Brain microvascular endothelial cell (primary cell): ENCODE results near the gene PBX1.

Experiments used
- DNase-seq: peaks from one replicate; pipeline ENCODE4 v3.0.0-alpha.2; 2020
- H3K27ac ChIP-seq: fragments of 250-450 bp; sonication (Bioruptor Pico); 2 replicates; pipeline ENCODE4 v1.5.1; 2020; ENCODE audit warnings: mild to moderate bottlenecking, moderate library complexity
- H3K27me3 ChIP-seq: fragments of 250-450 bp; sonication (Bioruptor Pico); replicated peaks from 2 replicates; pipeline ENCODE4 v1.5.1; 2020; ENCODE audit warnings: mild to moderate bottlenecking
- H3K36me3 ChIP-seq: fragments of 250-450 bp; sonication (Bioruptor Pico); replicated peaks from 2 replicates; pipeline ENCODE4 v1.5.1; 2020; ENCODE audit warnings: mild to moderate bottlenecking
- H3K4me3 ChIP-seq: 2 replicates; pipeline ENCODE4 v1.5.1; 2011; ENCODE audit warnings: low read depth, mild to moderate bottlenecking, control low read depth, low read length, moderate library complexity
- CTCF ChIP-seq: IDR thresholded peaks from 2 replicates; pipeline ENCODE4 v1.5.1; 2011; ENCODE audit warnings: low read depth, mild to moderate bottlenecking, moderate library complexity, low read length, control low read depth, inconsistent platforms; ENCODE audit errors: missing control alignments
- in situ Hi-C: cut with HindIII; loops from 2 replicates; pipeline ENCODE4 v1.10.0; 2017; ENCODE audit warnings: low sequenced_read_pairs, low pct_ligation_motif_present

Gene PBX1

GRCh38 chr1:164759979-164760469 lies 201.0 kb downstream of the PBX1 start:
- TF ChIP-seq CTCF, result no peak
- Histone ChIP-seq H3K4me3 (no peak overlapping the region), H3K27me3 (no peaks in the 10 kb centered on the region), H3K27ac (no peak overlapping the region), H3K36me3 (no peaks in the 10 kb centered on the region)
- in situ Hi-C loops, result no loop called here
- no peak for DNase-seq

GRCh38 chr1:164760569-164760968 lies 201.6 kb downstream of the PBX1 start:
- TF ChIP-seq CTCF, result no peak
- Histone ChIP-seq H3K27me3 (no peaks in the 10 kb centered on the region), H3K4me3 (no peak overlapping the region), H3K36me3 (no peaks in the 10 kb centered on the region), H3K27ac (no peak overlapping the region)
- DNase-seq, result no peak
- in situ Hi-C loops, result no loop called here

GRCh38 chr1:164761009-164761408 lies 202.0 kb downstream of the PBX1 start:
- no peak for DNase-seq
- no peak for TF ChIP-seq CTCF
- no peak overlapping the region for H3K4me3 ChIP-seq
- H3K36me3 ChIP-seq, result no peaks in the 10 kb centered on the region
- H3K27ac ChIP-seq, result no peak overlapping the region
- in situ Hi-C loops, result no loop called here
- no peaks in the 10 kb centered on the region for H3K27me3 ChIP-seq

GRCh38 chr1:164763098-164763497 lies 204.1 kb downstream of the PBX1 start:
- no peak for TF ChIP-seq CTCF
- in situ Hi-C loops, result no loop called here
- H3K36me3 ChIP-seq, result no peaks in the 10 kb centered on the region
- DNase-seq, result no peak
- no peak overlapping the region for H3K4me3 ChIP-seq
- peak overlapping the region; percentile 98 for H3K27ac ChIP-seq
- H3K27me3 ChIP-seq, result no peaks in the 10 kb centered on the region

GRCh38 chr1:164764333-164764732 lies 205.3 kb downstream of the PBX1 start:
- H3K27ac ChIP-seq, result peak overlapping the region; percentile 98
- H3K36me3 ChIP-seq, result no peaks in the 10 kb centered on the region
- no peaks in the 10 kb centered on the region for H3K27me3 ChIP-seq
- H3K4me3 ChIP-seq, result no peak overlapping the region
- DNase-seq, result peak; percentile 68
- in situ Hi-C loops, result no loop called here
- TF ChIP-seq CTCF, result no peak

GRCh38 chr1:164765557-164765956 lies 206.6 kb downstream of the PBX1 start:
- Histone ChIP-seq H3K27ac (peak overlapping the region; percentile 98), H3K27me3 (no peaks in the 10 kb centered on the region), H3K36me3 (no peaks in the 10 kb centered on the region), H3K4me3 (no peak overlapping the region)
- DNase-seq, result peak; percentile 86
- no peak for TF ChIP-seq CTCF
- in situ Hi-C loops, result no loop called here
